HG03432 (cell line): ENCODE results near the gene DTX3.
"Not testable (repeated sequence)": the region's sequence is repeated elsewhere in the genome, so short reads cannot be mapped to it uniquely, and the experiment has no call there.

ENCODE experiments used
- ATAC-seq: cut with Tn5 transposase; IDR thresholded peaks from one replicate; pipeline ENCODE4 v1.9.1; 2021; ENCODE audit warnings: mild to moderate bottlenecking, moderate library complexity; ENCODE audit not compliant: unreplicated experiment

The DTX3 gene

GRCh38 chr12:57582440-57582839, 22.2 kb upstream of the DTX3 start:
- ATAC-seq = no peak

GRCh38 chr12:57583008-57583831, 21.4 kb upstream of the DTX3 start:
- peak; percentile 95 for ATAC-seq

- no peak for ATAC-seq
Measured at GRCh38 chr12:57584050-57584449, 20.6 kb upstream of the DTX3 start.

GRCh38 chr12:57584690-57585089, 19.9 kb upstream of the DTX3 start:
- ATAC-seq = no peak

GRCh38 chr12:57585156-57585555, 19.5 kb upstream of the DTX3 start:
- no peak for ATAC-seq

GRCh38 chr12:57586128-57586527, 18.5 kb upstream of the DTX3 start:
- ATAC-seq = no peak

- ATAC-seq = no peak
Measured at GRCh38 chr12:57586832-57587429, 17.7 kb upstream of the DTX3 start.

GRCh38 chr12:57588951-57589610, 15.5 kb upstream of the DTX3 start:
- not testable (repeated sequence) for ATAC-seq

- no peak for ATAC-seq
Measured at GRCh38 chr12:57590479-57590863, 14.2 kb upstream of the DTX3 start.

GRCh38 chr12:57590864-57591781, 13.5 kb upstream of the DTX3 start, which contains the start of gene PIP4K2C:
PIP4K2C (plus strand) TSS chr12:57591192; CDS start chr12:57591290, 98 bp downstream.
- ATAC-seq = peak; percentile 96

- peak; percentile 18 for ATAC-seq
Measured at GRCh38 chr12:57591782-57592325, 12.8 kb upstream of the DTX3 start.

GRCh38 chr12:57592551-57593165, 12.0 kb upstream of the DTX3 start:
- no peak for ATAC-seq

- no peak for ATAC-seq
Measured at GRCh38 chr12:57593187-57593586, 11.4 kb upstream of the DTX3 start.

- ATAC-seq = no peak
Measured at GRCh38 chr12:57600395-57600794, 4.2 kb upstream of the DTX3 start.

- no peak for ATAC-seq
Measured at GRCh38 chr12:57602544-57602943, 2.1 kb upstream of the DTX3 start.

- no peak for ATAC-seq
Measured at GRCh38 chr12:57603324-57603723, 1.3 kb upstream of the DTX3 start.

- ATAC-seq = no peak
Measured at GRCh38 chr12:57603815-57604453, 690 bp upstream of the DTX3 start.

GRCh38 chr12:57604992-57605810, 577 bp downstream of the DTX3 start:
- peak; percentile 27 for ATAC-seq

- no peak for ATAC-seq
Measured at GRCh38 chr12:57605811-57606311, 1.2 kb downstream of the DTX3 start.
